ENCODE measurements around the gene CCDC57. TPM values are rescaled to one million over a fixed set of nuclear protein-coding genes. Genes with fewer than 3 reads are reported as not detected.
A peak's percentile ranks its signal among the peaks of the same experiment; 100 is the strongest.

The CCDC57 gene
- total and polyA plus RNA-seq, 4 donors = 5.4 to 19.1 (median 11.7) TPM

DNA sequence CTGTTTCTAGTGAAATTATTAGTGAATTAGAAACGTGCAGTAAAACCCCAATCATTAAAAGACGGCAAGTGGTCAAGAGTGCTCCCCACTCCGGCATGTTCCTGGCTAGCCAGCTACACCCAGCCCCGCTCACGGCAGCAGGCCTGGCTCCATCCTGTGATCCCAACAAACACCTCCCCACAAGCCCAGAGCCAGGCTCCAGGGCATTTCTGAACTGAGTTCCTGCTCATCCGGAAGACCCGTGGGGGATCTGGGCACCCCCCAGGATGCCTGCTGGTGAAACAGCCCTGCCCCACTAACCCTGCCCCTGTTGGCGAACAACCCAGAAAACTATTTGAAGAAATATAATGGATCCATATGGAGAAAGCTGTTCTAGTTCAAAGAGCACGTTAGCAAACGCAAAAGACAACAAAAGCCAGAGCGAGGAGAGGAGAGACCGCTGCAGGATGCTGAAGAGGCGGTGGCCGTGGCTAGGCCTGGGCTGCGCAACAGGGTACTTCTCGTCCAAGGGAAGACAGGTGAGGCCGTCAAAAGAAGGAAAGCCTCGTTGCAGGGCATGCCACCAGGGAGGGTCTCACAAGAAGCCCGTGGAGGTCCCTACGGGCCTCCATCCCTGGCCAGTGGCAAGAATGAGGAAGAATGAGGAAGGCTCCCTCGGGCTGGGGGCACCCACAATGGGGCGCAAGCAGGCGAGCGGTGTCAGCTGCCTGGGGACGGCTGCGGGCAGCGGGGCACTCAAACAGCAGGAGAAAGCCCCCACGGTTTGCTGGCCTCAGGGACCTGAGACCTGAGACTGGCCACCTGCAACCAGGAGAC is 35.4 kb upstream of the CCDC57 start:
- WGBS = 91% methylated on average over 28 of the region's 28 CpGs
- H3K9me3 ChIP-seq (ENCODE audit: control insufficient read depth in 4 of 4, low read length in 3 of 4) = no peaks in the 10 kb centered on the region
- H3K27ac ChIP-seq (ENCODE audit: low read depth in 1 of 2, low read length in 2 of 2) = no peak overlapping the region
- TF ChIP-seq, protein P1, sequence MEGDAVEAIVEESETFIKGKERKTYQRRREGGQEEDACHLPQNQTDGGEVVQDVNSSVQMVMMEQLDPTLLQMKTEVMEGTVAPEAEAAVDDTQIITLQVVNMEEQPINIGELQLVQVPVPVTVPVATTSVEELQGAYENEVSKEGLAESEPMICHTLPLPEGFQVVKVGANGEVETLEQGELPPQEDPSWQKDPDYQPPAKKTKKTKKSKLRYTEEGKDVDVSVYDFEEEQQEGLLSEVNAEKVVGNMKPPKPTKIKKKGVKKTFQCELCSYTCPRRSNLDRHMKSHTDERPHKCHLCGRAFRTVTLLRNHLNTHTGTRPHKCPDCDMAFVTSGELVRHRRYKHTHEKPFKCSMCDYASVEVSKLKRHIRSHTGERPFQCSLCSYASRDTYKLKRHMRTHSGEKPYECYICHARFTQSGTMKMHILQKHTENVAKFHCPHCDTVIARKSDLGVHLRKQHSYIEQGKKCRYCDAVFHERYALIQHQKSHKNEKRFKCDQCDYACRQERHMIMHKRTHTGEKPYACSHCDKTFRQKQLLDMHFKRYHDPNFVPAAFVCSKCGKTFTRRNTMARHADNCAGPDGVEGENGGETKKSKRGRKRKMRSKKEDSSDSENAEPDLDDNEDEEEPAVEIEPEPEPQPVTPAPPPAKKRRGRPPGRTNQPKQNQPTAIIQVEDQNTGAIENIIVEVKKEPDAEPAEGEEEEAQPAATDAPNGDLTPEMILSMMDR (IDR thresholded peaks at IDR 0.05; ENCODE audit: low read depth, low read length, missing input control) = no peak
- TF ChIP-seq HNF4G (IDR thresholded peaks at IDR 0.05) (no peak), RXRA (IDR thresholded peaks at IDR 0.05) (no peak), TAF1 (conservative IDR thresholded peaks at IDR 0.05) (no peak), YY1 (IDR thresholded peaks at IDR 0.05) (no peak), RAD21 (IDR thresholded peaks at IDR 0.05) (no peak), FOXA1 (IDR thresholded peaks at IDR 0.05) (no peak), NR2F2 (IDR thresholded peaks at IDR 0.05) (no peak), HNF4A (conservative IDR thresholded peaks at IDR 0.05) (no peak), JUND (IDR thresholded peaks at IDR 0.05) (no peak), FOXA2 (IDR thresholded peaks at IDR 0.05) (no peak), EGR1 (IDR thresholded peaks at IDR 0.05; ENCODE audit: low read depth in 2 of 2) (no peak), GABPA (IDR thresholded peaks at IDR 0.05 in 1 of 2, conservative IDR thresholded peaks at IDR 0.05 in 1 of 2) (no peak)
- TF ChIP-seq, protein P2, sequence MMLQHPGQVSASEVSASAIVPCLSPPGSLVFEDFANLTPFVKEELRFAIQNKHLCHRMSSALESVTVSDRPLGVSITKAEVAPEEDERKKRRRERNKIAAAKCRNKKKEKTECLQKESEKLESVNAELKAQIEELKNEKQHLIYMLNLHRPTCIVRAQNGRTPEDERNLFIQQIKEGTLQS (IDR thresholded peaks at IDR 0.05) = no peak
- TF ChIP-seq, protein P3, sequence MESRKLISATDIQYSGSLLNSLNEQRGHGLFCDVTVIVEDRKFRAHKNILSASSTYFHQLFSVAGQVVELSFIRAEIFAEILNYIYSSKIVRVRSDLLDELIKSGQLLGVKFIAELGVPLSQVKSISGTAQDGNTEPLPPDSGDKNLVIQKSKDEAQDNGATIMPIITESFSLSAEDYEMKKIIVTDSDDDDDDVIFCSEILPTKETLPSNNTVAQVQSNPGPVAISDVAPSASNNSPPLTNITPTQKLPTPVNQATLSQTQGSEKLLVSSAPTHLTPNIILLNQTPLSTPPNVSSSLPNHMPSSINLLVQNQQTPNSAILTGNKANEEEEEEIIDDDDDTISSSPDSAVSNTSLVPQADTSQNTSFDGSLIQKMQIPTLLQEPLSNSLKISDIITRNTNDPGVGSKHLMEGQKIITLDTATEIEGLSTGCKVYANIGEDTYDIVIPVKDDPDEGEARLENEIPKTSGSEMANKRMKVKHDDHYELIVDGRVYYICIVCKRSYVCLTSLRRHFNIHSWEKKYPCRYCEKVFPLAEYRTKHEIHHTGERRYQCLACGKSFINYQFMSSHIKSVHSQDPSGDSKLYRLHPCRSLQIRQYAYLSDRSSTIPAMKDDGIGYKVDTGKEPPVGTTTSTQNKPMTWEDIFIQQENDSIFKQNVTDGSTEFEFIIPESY (IDR thresholded peaks at IDR 0.05) = no peak
- H3K4me1 ChIP-seq (ENCODE audit: control insufficient read depth in 4 of 4, insufficient read depth in 4 of 4, low read length in 3 of 4) = peaks cover 1 to 15% (median 6%) of the 10 kb centered on the region in 4 donors
- no peak overlapping the region for H3K4me3 ChIP-seq (ENCODE audit: low read depth in 1 of 3, low read length in 3 of 3)
- H3K27me3 ChIP-seq (ENCODE audit: control insufficient read depth in 4 of 4, insufficient read depth in 4 of 4, low read length in 3 of 4) = no peaks in the 10 kb centered on the region
- no peak for DNase-seq (ENCODE audit: low spot score)
- H3K36me3 ChIP-seq (ENCODE audit: control insufficient read depth in 4 of 4, insufficient read depth in 3 of 4, low read depth in 1 of 4, low read length in 3 of 4) = peaks cover 44 to 93% (median 68%) of the 10 kb centered on the region in 4 donors
- no peak overlapping the region for H3K9ac ChIP-seq (ENCODE audit: low read depth in 1 of 2, low read length in 2 of 2)

DNA sequence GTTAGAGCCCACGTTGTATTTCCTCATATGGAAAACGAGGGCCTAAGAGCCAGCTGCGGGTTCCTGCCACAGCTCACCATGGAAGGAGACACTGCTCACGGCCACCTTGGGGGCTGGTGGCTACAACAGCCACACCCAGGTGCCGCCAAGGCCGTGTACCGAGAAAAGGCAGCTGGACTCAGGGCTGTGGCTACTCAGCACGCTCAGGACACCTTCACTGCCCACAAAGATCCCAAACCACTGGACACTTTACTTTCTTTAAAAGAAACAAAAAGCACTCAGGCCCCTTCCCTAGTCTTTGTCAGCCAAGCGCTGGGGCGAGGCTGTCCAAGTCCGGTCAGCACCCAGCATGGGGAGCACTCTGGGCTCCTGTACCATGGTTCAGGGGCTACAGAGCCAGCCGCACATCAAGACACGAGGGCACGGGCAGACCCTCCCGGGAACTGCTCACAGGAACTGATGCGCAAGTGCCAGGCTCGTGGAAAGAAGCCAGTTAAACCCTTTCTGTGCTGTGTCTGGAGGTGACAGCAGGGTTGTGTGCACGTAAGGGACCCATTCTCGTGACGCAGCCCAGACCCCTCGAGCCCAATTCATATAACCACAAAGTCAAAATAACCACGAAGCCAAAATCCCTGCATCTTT is 34.7 kb upstream of the CCDC57 start:
- H3K4me3 ChIP-seq (ENCODE audit: low read depth in 1 of 3, low read length in 3 of 3) = no peak overlapping the region
- peaks cover 5 to 23% (median 13%) of the 10 kb centered on the region in 4 donors for H3K4me1 ChIP-seq (ENCODE audit: control insufficient read depth in 4 of 4, insufficient read depth in 4 of 4, low read length in 3 of 4)
- peaks cover 42 to 86% (median 60%) of the 10 kb centered on the region in 4 donors for H3K36me3 ChIP-seq (ENCODE audit: control insufficient read depth in 4 of 4, insufficient read depth in 3 of 4, low read depth in 1 of 4, low read length in 3 of 4)
- no peak for DNase-seq (ENCODE audit: low spot score)
- no peak overlapping the region for H3K9ac ChIP-seq (ENCODE audit: low read depth in 1 of 2, low read length in 2 of 2)
- H3K9me3 ChIP-seq (ENCODE audit: control insufficient read depth in 4 of 4, low read length in 3 of 4) = no peaks in the 10 kb centered on the region
- WGBS = 79% methylated on average over 22 of the region's 22 CpGs
- peak overlapping the region in 1 of 2 donors; percentile 37 for H3K27ac ChIP-seq (ENCODE audit: low read depth in 1 of 2, low read length in 2 of 2)
- no peaks in the 10 kb centered on the region for H3K27me3 ChIP-seq (ENCODE audit: control insufficient read depth in 4 of 4, insufficient read depth in 4 of 4, low read length in 3 of 4)
- TF ChIP-seq GABPA (IDR thresholded peaks at IDR 0.05 in 1 of 2, conservative IDR thresholded peaks at IDR 0.05 in 1 of 2) = no peak
- TF ChIP-seq EGR1 (IDR thresholded peaks at IDR 0.05; ENCODE audit: low read depth in 2 of 2) = no peak
- TF ChIP-seq, protein P4, sequence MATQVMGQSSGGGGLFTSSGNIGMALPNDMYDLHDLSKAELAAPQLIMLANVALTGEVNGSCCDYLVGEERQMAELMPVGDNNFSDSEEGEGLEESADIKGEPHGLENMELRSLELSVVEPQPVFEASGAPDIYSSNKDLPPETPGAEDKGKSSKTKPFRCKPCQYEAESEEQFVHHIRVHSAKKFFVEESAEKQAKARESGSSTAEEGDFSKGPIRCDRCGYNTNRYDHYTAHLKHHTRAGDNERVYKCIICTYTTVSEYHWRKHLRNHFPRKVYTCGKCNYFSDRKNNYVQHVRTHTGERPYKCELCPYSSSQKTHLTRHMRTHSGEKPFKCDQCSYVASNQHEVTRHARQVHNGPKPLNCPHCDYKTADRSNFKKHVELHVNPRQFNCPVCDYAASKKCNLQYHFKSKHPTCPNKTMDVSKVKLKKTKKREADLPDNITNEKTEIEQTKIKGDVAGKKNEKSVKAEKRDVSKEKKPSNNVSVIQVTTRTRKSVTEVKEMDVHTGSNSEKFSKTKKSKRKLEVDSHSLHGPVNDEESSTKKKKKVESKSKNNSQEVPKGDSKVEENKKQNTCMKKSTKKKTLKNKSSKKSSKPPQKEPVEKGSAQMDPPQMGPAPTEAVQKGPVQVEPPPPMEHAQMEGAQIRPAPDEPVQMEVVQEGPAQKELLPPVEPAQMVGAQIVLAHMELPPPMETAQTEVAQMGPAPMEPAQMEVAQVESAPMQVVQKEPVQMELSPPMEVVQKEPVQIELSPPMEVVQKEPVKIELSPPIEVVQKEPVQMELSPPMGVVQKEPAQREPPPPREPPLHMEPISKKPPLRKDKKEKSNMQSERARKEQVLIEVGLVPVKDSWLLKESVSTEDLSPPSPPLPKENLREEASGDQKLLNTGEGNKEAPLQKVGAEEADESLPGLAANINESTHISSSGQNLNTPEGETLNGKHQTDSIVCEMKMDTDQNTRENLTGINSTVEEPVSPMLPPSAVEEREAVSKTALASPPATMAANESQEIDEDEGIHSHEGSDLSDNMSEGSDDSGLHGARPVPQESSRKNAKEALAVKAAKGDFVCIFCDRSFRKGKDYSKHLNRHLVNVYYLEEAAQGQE (IDR thresholded peaks at IDR 0.05) = no peak
- TF ChIP-seq, protein P3 (IDR thresholded peaks at IDR 0.05) = no peak
- TF ChIP-seq, protein P5, sequence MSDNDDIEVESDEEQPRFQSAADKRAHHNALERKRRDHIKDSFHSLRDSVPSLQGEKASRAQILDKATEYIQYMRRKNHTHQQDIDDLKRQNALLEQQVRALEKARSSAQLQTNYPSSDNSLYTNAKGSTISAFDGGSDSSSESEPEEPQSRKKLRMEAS (IDR thresholded peaks at IDR 0.05) = no peak
- no peak for TF ChIP-seq FOXA2 (IDR thresholded peaks at IDR 0.05)
- no peak for TF ChIP-seq RAD21 (IDR thresholded peaks at IDR 0.05)
- no peak for TF ChIP-seq RXRA (IDR thresholded peaks at IDR 0.05)
- TF ChIP-seq, protein P2 (IDR thresholded peaks at IDR 0.05) = no peak
- no peak for TF ChIP-seq TAF1 (conservative IDR thresholded peaks at IDR 0.05)
- no peak for TF ChIP-seq SP1 (IDR thresholded peaks at IDR 0.05)
- TF ChIP-seq YY1 (IDR thresholded peaks at IDR 0.05) = no peak
- no peak for TF ChIP-seq FOXA1 (IDR thresholded peaks at IDR 0.05)
- TF ChIP-seq HNF4G (IDR thresholded peaks at IDR 0.05) = no peak
- TF ChIP-seq JUND (IDR thresholded peaks at IDR 0.05) = no peak
- TF ChIP-seq NR2F2 (IDR thresholded peaks at IDR 0.05) = no peak

All from liver (tissue), 9 donors.